DND-41 (cell line): ENCODE results near the gene PIK3R6.

ENCODE experiments used
- ATAC-seq: fragments of 200-7000 bp; cut with Tn5 transposase; 3 replicates; pipeline ENCODE4 v1.9.1; 2021; ENCODE audit warnings: low read depth; ENCODE audit not compliant: insufficient read depth
- DNase-seq: peaks from one replicate; pipeline ENCODE4 v3.0.0-alpha.2; 2020
- H2AFZ ChIP-seq: 2 replicates; pipeline ENCODE4 v1.6.0; 2012; ENCODE audit warnings: low read depth, low read length
- H3K27ac ChIP-seq: 2 replicates; pipeline ENCODE4 v1.5.1; 2012; ENCODE audit warnings: low read length, inconsistent platforms
- H3K27me3 ChIP-seq: fragments of 200-600 bp; sonication (generic); 2 replicates; pipeline ENCODE4 v1.6.0; 2012; ENCODE audit warnings: low read length, mild to moderate bottlenecking, inconsistent platforms; ENCODE audit not compliant: insufficient read depth, poor library complexity
- H3K36me3 ChIP-seq: 2 replicates; pipeline ENCODE4 v1.5.1; 2012; ENCODE audit warnings: low read length, inconsistent platforms; ENCODE audit not compliant: insufficient read depth
- H3K4me1 ChIP-seq: 2 replicates; pipeline ENCODE4 v1.5.1; 2012; ENCODE audit warnings: mild to moderate bottlenecking, low read length; ENCODE audit not compliant: insufficient read depth
- H3K4me2 ChIP-seq: 2 replicates; pipeline ENCODE4 v1.6.0; 2012; ENCODE audit warnings: mild to moderate bottlenecking, moderate library complexity, low read length, inconsistent platforms; ENCODE audit not compliant: insufficient read depth
- H3K4me3 ChIP-seq, 2 experiments: fragments of 200-600 bp in 1 of 2; shearing (Covaris generic) in 1 of 2; 2 replicates each; pipeline ENCODE4 v1.5.1; 2012 to 2016; ENCODE audit warnings: inconsistent platforms in 2 of 2, low read length in 2 of 2, mild to moderate bottlenecking in 2 of 2, low read depth in 1 of 2, moderate library complexity in 1 of 2
- H3K79me2 ChIP-seq: 2 replicates; pipeline ENCODE4 v1.6.0; 2012; ENCODE audit warnings: low read length, inconsistent platforms; ENCODE audit not compliant: insufficient read depth
- H3K9ac ChIP-seq: 2 replicates; pipeline ENCODE4 v1.6.0; 2012; ENCODE audit warnings: low read depth, mild to moderate bottlenecking, inconsistent platforms, low read length, moderate library complexity
- H3K9me3 ChIP-seq: 2 replicates; pipeline ENCODE4 v1.5.1; 2012; ENCODE audit warnings: low read length, moderate library complexity, mild to moderate bottlenecking, inconsistent platforms; ENCODE audit not compliant: insufficient read depth, severe bottlenecking
- H4K20me1 ChIP-seq: 2 replicates; pipeline ENCODE4 v1.6.0; 2012; ENCODE audit warnings: low read length; ENCODE audit not compliant: insufficient read depth
- CTCF ChIP-seq: IDR thresholded peaks from 2 replicates; pipeline ENCODE4 v1.5.1; 2012; ENCODE audit warnings: borderline replicate concordance, low read length, moderate library complexity, mild to moderate bottlenecking; ENCODE audit not compliant: poor library complexity, severe bottlenecking; ENCODE audit errors: extremely low read depth
- EZH2 ChIP-seq: IDR thresholded peaks from 3 replicates; pipeline ENCODE4 v1.6.1; 2012; ENCODE audit warnings: borderline replicate concordance, low read depth, mild to moderate bottlenecking, moderate library complexity, low read length, inconsistent platforms; ENCODE audit not compliant: severe bottlenecking

Gene PIK3R6

GRCh38 chr17:8881606-8882005 lies 14.1 kb upstream of the PIK3R6 start:
- Histone ChIP-seq H3K9ac (no peak overlapping the region), H3K79me2 (no peaks in the 10 kb centered on the region), H3K4me3 (no peak overlapping the region), H3K27ac (no peak overlapping the region), H3K9me3 (no peaks in the 10 kb centered on the region), H2AFZ (no peak overlapping the region), H3K4me1 (no peaks in the 10 kb centered on the region), H3K27me3 (no peaks in the 10 kb centered on the region), H3K4me2 (no peak overlapping the region), H3K36me3 (peaks cover 71% of the 10 kb centered on the region), H4K20me1 (no peaks in the 10 kb centered on the region)
- TF ChIP-seq EZH2: no peak
- TF ChIP-seq CTCF: no peak
- ATAC-seq (no peak), DNase-seq (no peak)

GRCh38 chr17:8880466-8880865 lies 13.0 kb upstream of the PIK3R6 start:
- DNase-seq (no peak), ATAC-seq (no peak)
- H2AFZ ChIP-seq: no peak overlapping the region
- no peak overlapping the region for H3K27ac ChIP-seq
- H3K79me2 ChIP-seq: no peaks in the 10 kb centered on the region
- H3K4me3 ChIP-seq: no peak overlapping the region
- H3K9ac ChIP-seq: no peak overlapping the region
- H3K4me2 ChIP-seq: no peak overlapping the region
- TF ChIP-seq EZH2: no peak
- no peak for TF ChIP-seq CTCF
- no peaks in the 10 kb centered on the region for H3K4me1 ChIP-seq
- H3K36me3 ChIP-seq: peaks cover 63% of the 10 kb centered on the region
- no peaks in the 10 kb centered on the region for H4K20me1 ChIP-seq
- H3K27me3 ChIP-seq: no peaks in the 10 kb centered on the region
- H3K9me3 ChIP-seq: no peaks in the 10 kb centered on the region

GRCh38 chr17:8879410-8879809 lies 11.9 kb upstream of the PIK3R6 start:
- Histone ChIP-seq H3K4me1 (no peaks in the 10 kb centered on the region), H3K79me2 (no peaks in the 10 kb centered on the region), H3K27ac (no peak overlapping the region), H3K9ac (no peak overlapping the region), H2AFZ (no peak overlapping the region), H3K27me3 (no peaks in the 10 kb centered on the region), H3K36me3 (peaks cover 55% of the 10 kb centered on the region), H3K9me3 (no peaks in the 10 kb centered on the region), H4K20me1 (no peaks in the 10 kb centered on the region), H3K4me2 (no peak overlapping the region), H3K4me3 (no peak overlapping the region)
- TF ChIP-seq EZH2 (no peak), CTCF (no peak)
- DNase-seq (no peak), ATAC-seq (no peak)

- Histone ChIP-seq H3K27ac (no peak overlapping the region), H2AFZ (no peak overlapping the region), H3K27me3 (no peaks in the 10 kb centered on the region), H3K9ac (no peak overlapping the region), H3K4me2 (no peak overlapping the region), H3K9me3 (no peaks in the 10 kb centered on the region), H3K4me3 (no peak overlapping the region), H3K36me3 (peaks cover 43% of the 10 kb centered on the region), H3K79me2 (no peaks in the 10 kb centered on the region), H3K4me1 (0 out of 2 replicates have a peak, but pooled peaks cover 2% of the 10 kb centered on the region), H4K20me1 (no peaks in the 10 kb centered on the region)
- ATAC-seq (no peak), DNase-seq (no peak)
- TF ChIP-seq CTCF: no peak
- no peak for TF ChIP-seq EZH2
Observed at GRCh38 chr17:8877984-8878383, 10.5 kb upstream of the PIK3R6 start.
